GM10266 (cell line): ENCODE data around the gene KRTAP4-8.
"Not testable (repeated sequence)": the region's sequence is repeated elsewhere in the genome, so short reads cannot be mapped to it uniquely, and the experiment has no call there.

Experiments
- DNase-seq: peaks from one replicate; pipeline ENCODE4 v3.0.0; 2012; ENCODE audit errors: extremely low spot score
- TF ChIP-seq, protein P1 (sequence below): IDR thresholded peaks from 2 replicates; pipeline ENCODE4 v1.5.1; 2012; ENCODE audit warnings: mild to moderate bottlenecking, low read depth; ENCODE audit not compliant: control insufficient read depth, insufficient read depth; ENCODE audit errors: missing control alignments

KRTAP4-8 gene

DNA sequence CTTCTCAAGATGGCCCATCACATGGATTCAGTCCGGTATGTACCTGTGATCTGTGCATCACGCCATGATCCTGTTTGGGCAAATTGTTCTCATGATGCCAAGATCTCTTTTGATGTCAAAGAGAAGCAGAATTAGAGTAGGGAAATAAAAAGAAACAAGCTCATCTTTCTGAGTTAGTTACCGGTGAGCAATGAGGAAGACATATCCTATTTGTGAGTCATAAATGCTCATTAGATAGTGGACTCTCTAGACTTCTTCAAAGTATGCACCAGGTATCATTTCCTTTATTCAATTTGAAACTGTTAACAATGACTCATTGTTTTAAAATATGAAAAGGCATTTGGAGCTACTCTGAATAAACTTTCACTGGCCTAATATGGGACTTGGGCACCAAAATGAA is 34.0 kb upstream of the KRTAP4-8 start:
- TF ChIP-seq, protein P1, sequence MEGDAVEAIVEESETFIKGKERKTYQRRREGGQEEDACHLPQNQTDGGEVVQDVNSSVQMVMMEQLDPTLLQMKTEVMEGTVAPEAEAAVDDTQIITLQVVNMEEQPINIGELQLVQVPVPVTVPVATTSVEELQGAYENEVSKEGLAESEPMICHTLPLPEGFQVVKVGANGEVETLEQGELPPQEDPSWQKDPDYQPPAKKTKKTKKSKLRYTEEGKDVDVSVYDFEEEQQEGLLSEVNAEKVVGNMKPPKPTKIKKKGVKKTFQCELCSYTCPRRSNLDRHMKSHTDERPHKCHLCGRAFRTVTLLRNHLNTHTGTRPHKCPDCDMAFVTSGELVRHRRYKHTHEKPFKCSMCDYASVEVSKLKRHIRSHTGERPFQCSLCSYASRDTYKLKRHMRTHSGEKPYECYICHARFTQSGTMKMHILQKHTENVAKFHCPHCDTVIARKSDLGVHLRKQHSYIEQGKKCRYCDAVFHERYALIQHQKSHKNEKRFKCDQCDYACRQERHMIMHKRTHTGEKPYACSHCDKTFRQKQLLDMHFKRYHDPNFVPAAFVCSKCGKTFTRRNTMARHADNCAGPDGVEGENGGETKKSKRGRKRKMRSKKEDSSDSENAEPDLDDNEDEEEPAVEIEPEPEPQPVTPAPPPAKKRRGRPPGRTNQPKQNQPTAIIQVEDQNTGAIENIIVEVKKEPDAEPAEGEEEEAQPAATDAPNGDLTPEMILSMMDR: no peak
- DNase-seq: peak; percentile 17

DNA sequence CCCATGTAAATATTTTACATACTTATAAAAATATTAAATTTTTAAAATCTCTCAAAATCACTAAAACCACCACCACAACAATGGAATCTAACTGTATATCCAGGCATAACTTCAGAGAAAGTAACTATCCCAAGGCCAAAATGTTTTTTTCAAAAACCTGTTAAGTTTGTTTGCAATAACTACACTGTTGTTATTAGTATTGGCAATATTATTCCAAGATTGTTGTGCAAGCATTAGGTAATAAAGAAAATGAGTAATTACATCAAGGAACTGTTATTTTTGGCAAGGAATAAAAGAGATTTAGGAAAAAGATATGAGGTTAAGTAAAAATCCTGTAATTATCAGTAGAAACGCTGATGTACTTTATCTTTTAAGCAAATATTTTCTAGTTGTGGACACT is 29.4 kb upstream of the KRTAP4-8 start:
- no peak for DNase-seq
- TF ChIP-seq, protein P1: no peak

DNA sequence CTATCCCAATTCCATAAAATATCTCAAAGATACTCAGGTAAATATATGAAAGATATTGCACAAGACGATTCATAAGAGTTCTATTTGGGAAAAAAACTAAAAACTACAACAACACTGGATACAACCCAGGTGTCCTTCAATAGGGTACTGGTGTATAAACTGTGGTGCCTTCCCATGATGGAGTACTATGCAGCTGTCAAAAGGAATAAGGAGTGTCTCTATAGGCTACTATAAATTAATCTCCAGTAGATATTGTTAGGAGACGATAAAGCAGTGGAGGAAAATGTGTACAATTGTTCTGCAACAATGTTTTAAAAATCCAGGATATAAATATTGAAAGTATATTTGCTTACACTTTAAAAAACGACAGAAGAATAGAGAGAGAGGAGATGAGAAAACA is 28.5 kb upstream of the KRTAP4-8 start:
- no peak for DNase-seq
- TF ChIP-seq, protein P1: no peak

DNA sequence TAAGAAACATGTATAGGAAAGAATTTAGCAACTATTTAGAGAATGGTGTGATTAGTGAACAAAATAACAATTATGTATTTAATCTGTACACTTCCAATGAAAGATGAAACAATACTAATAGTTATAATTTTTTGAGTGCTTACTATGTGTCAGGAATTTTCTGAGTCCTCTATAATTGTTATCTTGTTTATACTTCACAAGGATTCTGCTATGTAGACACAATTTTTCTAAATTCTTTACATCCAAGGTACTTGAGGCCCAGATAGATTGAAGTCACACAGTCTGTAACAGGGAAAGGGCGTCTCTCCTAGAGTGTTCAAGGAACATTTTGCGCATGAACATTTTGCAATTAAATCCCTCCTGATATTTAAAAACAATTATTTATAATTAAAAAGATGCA is 27.1 kb upstream of the KRTAP4-8 start:
- DNase-seq: no peak
- TF ChIP-seq, protein P1: no peak

DNA sequence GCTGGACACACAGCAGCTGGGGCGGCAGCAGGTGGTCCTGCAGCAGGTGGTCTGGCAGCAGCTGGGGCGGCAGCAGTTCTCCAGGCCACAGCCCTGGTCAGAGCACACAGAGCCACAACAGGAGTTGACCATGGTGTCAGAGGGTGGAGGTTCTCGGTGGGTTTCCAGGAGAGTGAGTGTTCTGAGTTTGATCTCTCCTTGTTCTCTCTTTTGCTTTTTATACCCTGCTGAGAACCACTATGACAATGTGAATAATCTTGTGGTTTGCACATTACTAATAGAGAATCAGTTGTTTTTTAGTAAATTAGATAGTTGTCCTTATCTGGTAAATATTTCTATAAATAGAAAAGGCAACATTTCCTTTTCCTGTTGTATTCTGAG is 26.0 kb upstream of the KRTAP4-8 start, which contains the start of gene KRTAP4-12:
Gene KRTAP4-12 (minus strand): TSS at position 192 of the 381 bp plus-strand sequence. CDS start 60 bp downstream, at position 132.
- DNase-seq: not testable (repeated sequence)

DNA sequence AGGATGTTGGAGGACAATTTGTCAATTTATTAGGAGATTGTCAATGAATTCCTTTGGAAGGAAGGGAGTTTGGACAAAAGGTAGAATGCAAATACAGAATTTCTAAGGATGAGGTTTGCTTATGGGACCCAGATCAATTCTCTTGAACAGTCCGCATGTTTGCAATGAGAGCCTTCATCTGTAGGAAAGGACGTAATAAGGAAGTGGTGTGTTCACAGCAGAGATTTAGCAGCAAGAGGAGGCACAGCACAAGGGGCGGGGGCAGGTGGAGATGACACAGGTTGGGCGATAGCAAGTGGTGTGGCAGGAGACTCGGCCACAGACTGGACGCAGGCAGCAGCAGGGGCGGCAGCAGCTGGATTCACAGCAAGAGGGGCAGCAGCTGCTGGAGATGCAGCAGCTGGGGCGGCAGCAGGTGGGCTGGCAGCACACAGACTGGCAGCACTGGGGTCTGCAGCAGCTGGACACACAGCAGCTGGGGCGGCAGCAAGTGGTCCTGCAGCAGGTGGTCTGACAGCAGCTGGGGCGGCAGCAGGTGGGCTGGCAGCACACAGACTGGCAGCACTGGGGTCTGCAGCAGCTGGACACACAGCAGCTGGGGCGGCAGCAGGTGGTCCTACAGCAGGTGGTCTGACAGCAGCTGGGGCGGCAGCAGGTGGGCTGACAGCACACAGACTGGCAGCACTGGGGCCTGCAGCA is 25.5 kb upstream of the KRTAP4-8 start:
- not testable (repeated sequence) for DNase-seq

DNA sequence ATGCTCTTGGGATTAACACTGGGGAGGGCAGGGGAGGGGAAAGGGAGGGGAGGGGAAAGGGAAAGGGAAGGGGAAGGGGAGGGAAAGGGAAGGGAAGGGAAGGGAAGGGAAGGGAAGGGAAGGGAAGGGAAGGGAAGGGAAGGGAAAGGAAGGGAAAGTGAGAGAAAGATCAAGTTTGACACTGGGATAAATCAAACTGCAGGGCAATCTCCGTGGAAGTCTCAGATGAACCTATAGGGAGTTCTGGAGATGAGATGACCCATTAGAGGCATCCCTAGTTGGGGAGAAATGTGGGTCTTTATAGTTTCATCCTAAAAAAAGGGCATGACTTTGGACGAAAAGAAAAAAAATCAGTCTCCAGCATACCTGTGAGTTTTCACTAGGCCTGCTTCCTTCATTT is 23.8 kb upstream of the KRTAP4-8 start:
- TF ChIP-seq, protein P1: no peak

DNA sequence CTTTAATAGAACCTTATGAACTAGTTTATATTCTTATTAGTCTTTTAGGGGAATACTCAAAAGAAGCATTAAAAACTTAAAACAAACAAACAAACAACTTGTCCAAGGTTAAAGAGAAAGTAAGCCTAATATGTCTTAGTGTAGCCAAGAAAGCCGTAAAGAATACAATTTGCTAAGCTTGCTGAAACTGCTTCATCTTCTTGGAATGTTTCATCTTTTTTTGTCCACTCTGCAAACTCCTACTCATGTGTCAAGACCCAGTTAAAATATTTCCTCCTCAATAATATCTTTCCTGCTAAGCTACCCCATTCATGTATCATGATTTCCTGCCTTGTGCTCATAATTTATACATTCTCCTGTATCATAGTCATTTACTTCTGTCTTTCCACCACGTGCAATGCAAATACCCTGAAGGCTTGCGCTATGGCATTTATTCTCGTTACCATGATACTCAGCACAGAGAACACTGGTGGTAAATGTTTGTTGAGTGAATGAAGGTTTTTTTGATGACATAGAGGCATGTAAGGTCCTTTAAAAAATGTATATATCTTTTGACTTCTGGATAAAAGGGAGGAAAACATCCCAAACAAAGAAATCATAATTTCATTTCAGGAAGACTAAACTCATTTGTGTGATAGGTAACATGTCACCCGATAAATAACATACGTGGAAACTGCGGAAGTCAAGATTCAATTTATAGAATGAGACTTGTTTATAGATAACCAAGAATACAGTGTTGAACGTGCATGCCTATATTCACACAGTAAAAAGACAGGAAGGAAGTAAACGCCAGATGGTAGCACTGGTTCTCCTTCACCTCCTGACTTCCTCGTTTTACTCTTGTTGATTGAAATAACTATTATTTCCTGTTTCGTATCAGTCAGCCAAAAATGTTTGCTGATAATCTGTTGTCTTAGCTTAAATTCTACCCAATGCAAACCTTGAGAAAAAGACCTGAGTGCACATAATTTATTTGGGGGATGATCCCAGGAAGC is 22.1 kb upstream of the KRTAP4-8 start:
- DNase-seq: not testable (repeated sequence)

More for the DNA sequence above, 23.8 kb upstream of the KRTAP4-8 start:
- DNase-seq: no peak
